Ovary (tissue), 3 donors: Measurements from ENCODE around the gene TRIM46.

Experiments
- CTCF ChIP-seq, 3 donors: fragments of 450-650 bp in 2 of 3; fragments of 200-600 bp in 1 of 3; IDR thresholded peaks; one replicate each; pipeline versions ENCODE4 v1.5.1 to v1.8.0; 2016 to 2022; ENCODE audit warnings: antibody characterized with exemption in 3 of 3, mild to moderate bottlenecking in 1 of 3
- EP300 ChIP-seq: sonication (generic); formaldehyde crosslinking; IDR thresholded peaks from one replicate; pipeline ENCODE4 v1.6.1; 2017; ENCODE audit warnings: antibody characterized with exemption
- POLR2A ChIP-seq: fragments of 450-650 bp; IDR thresholded peaks from one replicate; pipeline ENCODE4 v1.6.1; 2017; ENCODE audit warnings: antibody characterized with exemption, mild to moderate bottlenecking, moderate library complexity
- donor health status: DM: no; HTN: no; CAD: no.

- TF ChIP-seq CTCF (IDR thresholded peaks at IDR 0.05) = no peak
- TF ChIP-seq POLR2A = no peak
- TF ChIP-seq EP300 = no peak
These were observed 42.4 kb upstream of the TRIM46 start for GRCh38 chr1:155131285-155131684.
